KBM-7 (cell line): ENCODE data around the gene PEBP1.
"Not testable (repeated sequence)": the region's sequence is repeated elsewhere in the genome, so short reads cannot be mapped to it uniquely, and the experiment has no call there.

Source experiments
- DNase-seq: peaks from one replicate; pipeline ENCODE4 v3.0.0-alpha.2; 2015
- in situ Hi-C: fragments of 300-500 bp; cut with MboI; formaldehyde crosslinking; loops from 2 replicates; pipeline ENCODE4 v1.14.3; 2020; ENCODE audit warnings: low sequenced_read_pairs, low pct_unique_long_range_greater_than_20kb, mixed read lengths

Gene PEBP1

DNA sequence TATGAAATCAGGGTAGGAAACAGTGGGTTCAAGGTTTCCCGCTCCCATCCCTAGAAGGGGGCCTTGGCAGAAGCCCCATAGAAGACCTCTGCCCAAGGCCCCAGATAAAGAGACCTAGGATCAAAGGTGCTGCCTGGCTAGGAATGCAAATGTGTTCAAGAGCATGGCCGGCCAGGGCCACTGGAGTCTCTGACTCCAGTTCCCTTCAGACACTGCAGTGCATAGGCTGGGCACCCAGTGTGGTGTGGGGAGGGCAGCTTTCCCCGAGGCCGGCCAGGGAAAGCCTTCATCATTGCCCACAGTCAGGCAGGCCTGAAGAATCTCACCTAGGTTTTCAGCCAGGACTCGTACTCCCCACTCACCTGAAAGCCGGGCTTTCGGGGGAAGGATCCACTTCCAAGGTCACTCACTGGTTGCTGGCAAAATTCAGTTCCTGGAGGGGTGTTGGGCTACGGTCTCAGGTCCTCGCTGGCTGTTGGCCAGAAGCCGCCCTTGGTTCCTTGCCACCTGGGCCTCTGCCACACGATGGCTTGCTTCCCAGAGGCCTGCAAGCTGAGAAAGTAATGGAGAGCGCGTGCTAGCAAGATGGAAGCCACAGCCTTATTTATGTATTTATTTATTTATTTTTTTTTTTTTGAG, 9.7 kb upstream of the PEBP1 start:
- in situ Hi-C loops, result no loop called here
- DNase-seq, result no peak

- no peak for DNase-seq
- in situ Hi-C loops, result no loop called here
Measured at GRCh38 chr12:118127867-118128266, 8.1 kb upstream of the PEBP1 start.

- in situ Hi-C loops, DNase-seq: not testable (repeated sequence)
Measured at GRCh38 chr12:118129436-118129835, 6.5 kb upstream of the PEBP1 start.

DNA sequence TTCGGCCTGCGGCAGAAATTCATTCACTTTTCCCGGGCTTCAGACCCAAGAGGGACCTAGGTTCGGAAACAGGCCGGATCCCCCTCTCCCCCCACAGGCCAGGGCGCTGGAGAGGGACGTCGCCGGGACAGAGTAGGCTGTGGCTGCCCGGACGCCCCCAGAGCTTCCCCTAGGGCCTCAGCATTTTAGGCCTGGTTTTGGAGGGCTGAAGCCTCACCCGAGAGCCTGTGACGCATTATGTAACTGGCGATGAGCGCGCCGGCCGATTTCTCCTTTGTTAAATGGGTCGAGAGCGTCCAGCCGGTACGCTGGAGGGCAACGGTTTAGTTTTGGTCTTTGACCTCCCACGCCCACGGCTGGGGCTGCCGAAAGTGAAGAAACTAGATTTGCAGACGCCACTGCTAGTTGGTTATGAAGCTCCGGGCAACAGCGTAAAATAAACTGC, 657 bp downstream of the PEBP1 start:
- in situ Hi-C loops, result no loop called here
- peak; percentile 41 for DNase-seq

DNA sequence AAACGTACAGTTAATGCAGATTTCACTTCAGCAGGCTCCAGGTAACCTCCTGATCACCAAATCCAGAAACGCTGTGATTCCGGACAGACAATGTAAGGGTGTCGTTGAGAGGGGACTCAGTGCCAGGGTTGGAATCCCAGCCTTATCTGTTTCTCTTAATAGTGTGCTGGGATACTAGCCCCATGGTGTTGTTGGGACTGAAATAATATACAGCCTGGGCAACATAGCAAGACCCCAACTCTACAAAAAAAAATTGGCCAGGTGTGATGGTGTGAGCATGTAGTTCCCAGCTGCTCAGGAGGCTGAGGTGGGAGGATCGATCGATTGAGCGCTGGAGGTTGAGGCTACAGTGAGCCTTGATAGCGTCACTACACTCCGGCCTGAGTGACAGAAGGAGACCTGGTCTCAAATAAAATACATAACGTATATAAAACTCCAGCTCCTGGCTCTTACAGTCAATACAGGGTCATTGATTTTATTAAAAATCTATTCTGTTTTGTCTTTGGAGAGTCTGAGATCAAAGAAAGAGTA, 1.3 kb downstream of the PEBP1 start:
- in situ Hi-C loops, result no loop called here
- DNase-seq, result no peak

GRCh38 chr12:118140825-118141224, 4.9 kb downstream of the PEBP1 start:
- in situ Hi-C loops, result no loop called here
- DNase-seq, result no peak

DNA sequence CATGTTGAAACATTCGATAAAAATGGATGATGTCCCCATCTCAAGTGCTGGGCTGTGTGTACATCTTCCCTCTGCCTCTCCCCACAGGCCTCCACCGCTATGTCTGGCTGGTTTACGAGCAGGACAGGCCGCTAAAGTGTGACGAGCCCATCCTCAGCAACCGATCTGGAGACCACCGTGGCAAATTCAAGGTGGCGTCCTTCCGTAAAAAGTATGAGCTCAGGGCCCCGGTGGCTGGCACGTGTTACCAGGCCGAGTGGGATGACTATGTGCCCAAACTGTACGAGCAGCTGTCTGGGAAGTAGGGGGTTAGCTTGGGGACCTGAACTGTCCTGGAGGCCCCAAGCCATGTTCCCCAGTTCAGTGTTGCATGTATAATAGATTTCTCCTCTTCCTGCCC, 8.6 kb downstream of the PEBP1 start:
- in situ Hi-C loops, result no loop called here
- DNase-seq, result no peak

GRCh38 chr12:118145113-118145797, 9.3 kb downstream of the PEBP1 start:
- in situ Hi-C loops, result no loop called here
- peak; percentile 19 for DNase-seq

DNA sequence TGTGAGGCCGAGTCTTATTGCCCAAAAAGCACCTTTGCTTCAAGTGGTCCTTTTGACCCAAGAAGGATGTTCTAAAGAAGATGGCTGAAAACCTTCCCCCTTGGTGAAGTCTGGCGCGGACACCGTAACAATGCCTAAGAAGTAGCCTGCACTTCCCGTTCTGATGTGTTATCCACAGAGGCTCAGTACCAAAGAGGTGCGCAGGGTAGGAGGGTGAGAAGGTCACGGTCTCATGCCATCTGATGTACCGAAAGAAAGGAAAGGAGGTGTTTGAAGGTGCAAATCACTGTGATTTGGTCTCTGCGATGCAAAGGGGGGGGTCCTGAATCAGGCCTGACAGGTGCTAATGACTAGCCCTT, 9.9 kb downstream of the PEBP1 start:
- in situ Hi-C loops, result no loop called here
- DNase-seq, result no peak

GRCh38 chr12:118148287-118148686, 12.4 kb downstream of the PEBP1 start:
- no peak for DNase-seq
- in situ Hi-C loops, result no loop called here

GRCh38 chr12:118150625-118151024, 14.7 kb downstream of the PEBP1 start:
- no peak for DNase-seq
- in situ Hi-C loops, result no loop called here

DNA sequence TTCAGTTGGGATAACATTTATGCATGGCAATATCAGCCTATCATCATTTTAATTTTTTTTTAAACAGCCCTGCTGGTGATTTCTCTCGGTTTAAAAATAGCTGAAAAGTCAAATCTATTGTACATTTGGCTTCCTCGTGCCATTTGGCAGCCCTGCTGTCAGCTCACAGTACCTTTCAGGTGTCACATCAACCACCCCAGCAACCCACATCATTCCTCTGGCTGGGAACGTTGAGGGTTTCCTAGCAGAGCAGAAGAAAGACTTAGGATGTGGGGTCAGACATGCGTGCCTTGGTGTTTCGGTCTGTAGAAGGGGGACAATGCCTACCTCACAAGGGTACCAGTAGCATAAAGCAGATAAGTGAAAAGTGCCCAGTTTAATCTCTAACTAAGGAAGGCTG, 15.8 kb downstream of the PEBP1 start:
- in situ Hi-C loops, result no loop called here
- no peak for DNase-seq

GRCh38 chr12:118160536-118160935, 24.6 kb downstream of the PEBP1 start:
- DNase-seq, result no peak
- in situ Hi-C loops, result no loop called here

DNA sequence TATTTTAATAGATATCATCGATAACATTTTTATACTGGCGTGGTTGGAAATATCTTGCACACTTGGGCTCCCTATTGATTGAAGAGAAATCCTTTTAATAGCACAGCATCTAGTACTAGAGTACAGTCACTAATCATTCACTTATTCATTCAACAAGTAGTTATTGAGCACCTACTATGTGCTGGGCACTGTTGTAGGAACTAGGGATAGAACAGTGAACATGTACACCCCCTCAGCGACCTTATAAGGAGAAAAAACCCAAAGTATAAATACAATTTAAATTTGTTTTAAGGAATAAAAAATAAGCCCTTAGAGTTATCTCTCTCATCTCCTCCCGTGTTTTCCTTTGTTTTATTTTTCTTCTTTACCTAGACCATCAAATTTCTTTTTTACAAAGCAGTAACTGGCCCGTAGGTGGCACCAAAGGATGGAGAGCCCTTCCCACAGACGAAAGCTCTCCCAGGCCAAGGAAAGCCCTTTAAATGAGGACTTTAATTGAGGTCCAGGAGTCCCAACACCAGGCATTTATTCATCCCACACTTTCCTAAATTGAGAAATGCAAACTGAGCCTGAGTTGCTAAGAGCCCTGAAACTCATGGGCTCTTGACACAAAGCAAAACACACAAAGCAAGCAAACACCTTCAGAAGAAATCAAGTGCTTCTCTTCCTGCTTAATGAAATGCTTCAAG, 29.0 kb downstream of the PEBP1 start:
- DNase-seq, result peak; percentile 45
- in situ Hi-C loops, result no loop called here

DNA sequence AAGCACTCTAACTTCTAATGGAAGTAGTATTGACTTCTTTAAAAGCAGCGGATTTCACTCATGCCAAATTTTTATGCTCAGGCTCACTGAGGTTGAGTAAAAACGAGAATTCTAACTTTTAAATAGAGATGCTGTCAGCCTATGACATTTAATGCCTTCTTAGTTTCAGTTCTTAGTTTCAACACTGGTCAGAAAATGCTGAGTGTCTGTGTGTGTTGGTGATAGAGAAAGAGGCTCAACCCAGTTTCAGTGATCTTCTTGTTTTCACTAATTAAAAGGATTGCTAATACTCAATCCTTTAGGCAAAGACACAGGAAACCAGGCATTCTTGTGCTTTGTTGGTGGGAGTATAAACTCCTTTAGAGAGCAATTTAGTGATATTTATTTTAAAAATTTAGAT, 31.0 kb downstream of the PEBP1 start:
- in situ Hi-C loops, result no loop called here
- no peak for DNase-seq

DNA sequence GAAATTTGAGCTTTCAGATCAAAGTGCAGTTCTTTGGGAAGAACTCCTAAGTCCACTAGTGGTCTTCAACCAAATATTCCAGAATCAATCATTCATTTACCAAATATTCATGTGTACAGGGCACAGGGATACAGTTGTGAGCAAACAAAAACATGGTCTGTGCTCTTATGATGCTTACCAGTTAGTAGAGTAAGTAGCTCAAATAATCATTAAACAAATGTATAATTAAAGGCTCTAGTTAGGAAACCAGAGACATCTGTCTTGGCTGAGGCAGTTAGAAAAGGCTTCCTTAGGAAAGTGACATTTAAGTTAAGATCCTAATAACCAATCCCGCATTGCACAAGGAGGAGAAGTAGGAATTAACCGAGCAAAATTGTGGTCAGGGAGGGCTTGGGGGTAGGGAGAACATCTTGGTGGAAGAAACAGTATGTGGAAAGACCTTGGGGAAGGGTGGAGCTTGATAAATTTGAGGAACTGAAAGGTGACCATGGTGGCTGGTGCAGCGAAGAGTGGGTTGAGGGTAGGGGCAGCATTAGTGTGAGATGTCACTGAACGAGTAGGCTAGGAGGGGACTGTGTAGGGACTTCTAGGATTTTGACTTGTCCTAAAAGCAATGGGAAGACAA, 40.0 kb downstream of the PEBP1 start:
- in situ Hi-C loops, result no loop called here
- DNase-seq, result peak; percentile 65

DNA sequence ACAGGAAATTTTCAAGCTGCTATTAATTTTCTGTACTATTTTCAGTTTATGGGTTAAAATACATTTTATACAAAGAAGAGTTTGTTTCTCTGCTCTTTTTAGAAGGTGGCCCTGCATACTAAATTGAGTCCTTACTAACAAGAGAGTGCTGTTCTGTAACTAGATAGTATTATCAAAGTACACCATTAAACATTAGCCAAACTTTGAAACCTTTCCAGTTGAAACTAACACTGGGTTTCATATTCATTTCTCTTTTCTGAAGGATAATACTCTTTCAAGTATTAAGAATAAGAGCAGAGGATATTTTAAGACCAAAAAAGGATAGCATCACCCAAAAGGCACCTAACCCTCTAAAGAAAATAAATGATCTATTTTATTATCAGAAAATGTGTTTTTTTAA, 47.2 kb downstream of the PEBP1 start:
- no peak for DNase-seq
- in situ Hi-C loops, result no loop called here

DNA sequence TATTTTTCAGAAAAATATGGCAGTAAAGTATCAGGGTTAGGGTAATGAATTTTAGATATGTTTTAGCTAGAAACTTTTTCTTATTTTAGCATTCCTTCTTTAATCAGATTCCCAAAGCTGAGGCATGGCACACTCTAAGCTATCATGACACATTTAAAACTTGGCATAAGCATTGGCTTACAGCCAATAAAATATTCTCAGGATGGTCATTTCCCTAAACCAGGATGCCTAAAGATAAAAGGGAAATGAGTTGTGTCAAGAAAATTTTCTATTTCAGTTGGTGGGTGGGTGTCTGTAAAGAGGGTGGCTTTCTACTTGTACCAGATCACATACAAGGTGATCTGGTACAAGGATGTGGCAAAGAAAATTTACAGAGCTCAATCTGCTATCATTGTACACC, 47.8 kb downstream of the PEBP1 start:
- DNase-seq, result no peak

GRCh38 chr12:118185602-118186397, 49.9 kb downstream of the PEBP1 start:
- DNase-seq, result no peak
- in situ Hi-C loops, result no loop called here

More for the DNA sequence above, 47.8 kb downstream of the PEBP1 start:
- in situ Hi-C loops, result no loop called here
